K562 (cell line): Measurements from ENCODE around the gene NDUFB10. TPM values are rescaled to one million over a fixed set of nuclear protein-coding genes. Genes with fewer than 3 reads are reported as not detected.

Experiments used
- CHD4 ChIP-seq: fragments of 200-600 bp; sonication (generic); IDR thresholded peaks from 3 replicates; pipeline ENCODE4 v1.6.1; 2012; ENCODE audit warnings: low read depth, mild to moderate bottlenecking, mixed read lengths, low read length, inconsistent platforms; ENCODE audit not compliant: insufficient read depth, insufficient replicate concordance, poor library complexity, severe bottlenecking
- DACH1 ChIP-seq: fragments of 450-650 bp; IDR thresholded peaks from 2 replicates; pipeline ENCODE4 v1.6.1; 2018; ENCODE audit not compliant: partially characterized antibody
- DPF2 ChIP-seq: fragments of 450-650 bp; IDR thresholded peaks from 2 replicates; pipeline ENCODE4 v1.6.1; 2016
- EP400 ChIP-seq: fragments of 450-650 bp; IDR thresholded peaks from 2 replicates; pipeline ENCODE4 v1.6.1; 2017; ENCODE audit warnings: antibody characterized with exemption, mild to moderate bottlenecking, moderate library complexity
- ERF ChIP-seq: fragments of 450-650 bp; formaldehyde crosslinking; IDR thresholded peaks from 2 replicates; pipeline ENCODE4 v1.4.0; 2020; ENCODE audit warnings: mild to moderate bottlenecking, mixed read lengths
- FOSL1 ChIP-seq: fragments of 200-800 bp; sonication (Bioruptor generic); conservative IDR thresholded peaks from 2 replicates; pipeline ENCODE4 v1.6.1; 2016; ENCODE audit warnings: missing genetic modification characterization, missing compliant biosample characterization
- GMEB1 ChIP-seq: fragments of 250-450 bp; sonication (Bioruptor Pico); IDR thresholded peaks from 2 replicates; pipeline ENCODE4 v1.4.0; 2020; ENCODE audit warnings: mild to moderate bottlenecking
- ILK ChIP-seq: fragments of 450-650 bp; IDR thresholded peaks from 2 replicates; pipeline ENCODE4 v1.6.1; 2016; ENCODE audit warnings: missing genetic modification characterization, low read depth, mild to moderate bottlenecking, missing compliant biosample characterization, moderate library complexity, borderline replicate concordance
- JUN ChIP-seq, 2 experiments: sonication (generic) in 1 of 2; formaldehyde crosslinking in 1 of 2; IDR thresholded peaks; 2 replicates each; pipeline versions ENCODE4 v1.6.1 to v1.8.0; 2012 to 2022; ENCODE audit warnings: borderline replicate concordance in 2 of 2, mild to moderate bottlenecking in 2 of 2, improper control_type of control experiment in 1 of 2, low read depth in 1 of 2, low read length in 1 of 2, missing genetic modification reagents in 1 of 2
- JUND ChIP-seq, 2 experiments: IDR thresholded peaks; 2 replicates in 1 of 2; 3 replicates in 1 of 2; pipeline ENCODE4 v1.6.1; 2011; ENCODE audit warnings: borderline replicate concordance in 2 of 2, low read depth in 2 of 2, low read length in 2 of 2, improper control_type of control experiment in 1 of 2, missing biosample characterization in 1 of 2, missing genetic modification characterization in 1 of 2, missing genetic modification reagents in 1 of 2
- MCM2 ChIP-seq: fragments of 450-650 bp; IDR thresholded peaks from 2 replicates; pipeline ENCODE4 v1.6.1; 2017; ENCODE audit warnings: low read depth, mild to moderate bottlenecking
- MEF2D ChIP-seq: conservative IDR thresholded peaks from 2 replicates; pipeline ENCODE4 v1.6.1; 2016; ENCODE audit warnings: low read depth, missing genetic modification characterization, missing compliant biosample characterization
- TAF1 ChIP-seq: IDR thresholded peaks from 2 replicates; pipeline ENCODE4 v1.6.1; 2011; ENCODE audit warnings: mild to moderate bottlenecking, low read length, moderate library complexity; ENCODE audit not compliant: insufficient read depth, control insufficient read depth, severe bottlenecking; ENCODE audit errors: extremely low read depth
- TFAP4 ChIP-seq: sonication (generic); formaldehyde crosslinking; IDR thresholded peaks from 2 replicates; pipeline ENCODE4 v1.8.0; 2022; ENCODE audit warnings: missing genetic modification reagents, mild to moderate bottlenecking, moderate library complexity, borderline replicate concordance
- ZBTB1 ChIP-seq: sonication (generic); formaldehyde crosslinking; IDR thresholded peaks from 2 replicates; pipeline ENCODE4 v1.8.1; 2023; ENCODE audit warnings: missing genetic modification reagents, low read depth, mild to moderate bottlenecking, borderline replicate concordance
- ZFP91 ChIP-seq: sonication (generic); formaldehyde crosslinking; IDR thresholded peaks from 2 replicates; pipeline ENCODE4 v1.8.0; 2022; ENCODE audit warnings: mild to moderate bottlenecking, missing genetic modification reagents
- ZNF316 ChIP-seq: fragments of 450-650 bp; IDR thresholded peaks from 2 replicates; pipeline ENCODE4 v1.6.1; 2016
- ZNF551 ChIP-seq: fragments of 250-450 bp; sonication (Bioruptor Pico); IDR thresholded peaks from 2 replicates; pipeline ENCODE4 v1.5.0; 2021; ENCODE audit warnings: mild to moderate bottlenecking, moderate library complexity
- ZNF76 ChIP-seq: fragments of 250-450 bp; sonication (Bioruptor Pico); IDR thresholded peaks from 2 replicates; pipeline ENCODE4 v1.4.0; 2020; ENCODE audit warnings: mild to moderate bottlenecking, moderate library complexity, borderline replicate concordance
- ZNF77 ChIP-seq: fragments of 250-450 bp; sonication (Bioruptor Pico); IDR thresholded peaks from 2 replicates; pipeline ENCODE4 v1.5.0; 2020
- ZNF79 ChIP-seq: fragments of 250-450 bp; sonication (Bioruptor Pico); IDR thresholded peaks from 2 replicates; pipeline ENCODE4 v1.4.0; 2020; ENCODE audit warnings: low read depth, mild to moderate bottlenecking, moderate library complexity
- polyA plus RNA-seq, 8 experiments: library from polyadenylated mRNA; depleted of rRNA in 4 of 8; stranded (reverse) in 5 of 8; unstranded in 3 of 8; fragments of >200 nt; fragmentation: Nextera tagmentation in 2 of 8; fragmentation: Illumina TruSeq in 1 of 8; extraction: Ambion mirVana in 2 of 8; extraction: Trizol in 1 of 8; gene quantifications; 2 replicates each; pipeline versions ENCODE4 v1.2.1 to v1.2.3, GENCODE V29; 2011 to 2014; ENCODE audit warnings: inconsistent platforms in 1 of 8, missing spikeins in 1 of 8
- total RNA-seq, 7 experiments: library from RNA; depleted of rRNA in 6 of 7; stranded (reverse); fragments of >200 nt in 6 of 7; fragmentation: Illumina TruSeq in 2 of 7; extraction: Trizol in 2 of 7; gene quantifications; 2 replicates each; pipeline versions ENCODE4 v1.2.1 to v1.2.3, GENCODE V29; 2011 to 2021; ENCODE audit warnings: low replicate concordance in 1 of 7

Gene NDUFB10
- total and polyA plus RNA-seq, 9 of the 15 experiments (the other 6 are each of a cell fraction or from before 2014, with no cell fraction given) = 69.3 to 527 (median 161) TPM

GRCh38 chr16:1990351-1991134 lies 31.2 kb downstream of the NDUFB10 start (continued):
- TF ChIP-seq EP400 = no peak; the same call in 1 of the 2 replicates
- TF ChIP-seq DACH1 = no peak
- no peak for TF ChIP-seq GMEB1 (CRISPR knock-in tag)
- TF ChIP-seq ZNF551 (CRISPR knock-in tag) = no peak
- TF ChIP-seq MEF2D (tag) = no peak
- no peak for TF ChIP-seq ZNF77 (CRISPR knock-in tag)
- no peak for TF ChIP-seq ZNF79 (CRISPR knock-in tag)
- no peak for TF ChIP-seq ZFP91 (CRISPR knock-in tag)
- TF ChIP-seq TAF1 = no peak
- no peak for TF ChIP-seq MCM2
- TF ChIP-seq JUND (IDR thresholded peaks at IDR 0.05; ENCODE audit: borderline replicate concordance, low read depth, low read length) = peak; percentile 89
- TF ChIP-seq JUND (tag; IDR thresholded peaks at IDR 0.05; ENCODE audit: borderline replicate concordance, low read depth, low read length) = peak; percentile 75; the same call in 1 of the 3 replicates
- no peak for TF ChIP-seq ERF (CRISPR knock-in tag)
- TF ChIP-seq CHD4 = no peak
- TF ChIP-seq ILK (tag) = no peak
- TF ChIP-seq ZBTB1 (CRISPR knock-in tag) = 0 out of 2 replicates have a peak, but pooled peaks have one; percentile 49
- TF ChIP-seq ZNF316 = no peak
- TF ChIP-seq TFAP4 (CRISPR knock-in tag) = peak; percentile 80; the same call in 1 of the 2 replicates
- peak; percentile 35; the same call in 1 of the 2 replicates for TF ChIP-seq DPF2
- TF ChIP-seq JUN (IDR thresholded peaks at IDR 0.05; ENCODE audit: borderline replicate concordance, low read depth, low read length) = peak; percentile 77
- 0 out of 2 replicates have a peak, but pooled peaks have one; percentile 77 for TF ChIP-seq JUN (CRISPR knock-in tag; IDR thresholded peaks at IDR 0.05; ENCODE audit: borderline replicate concordance)
- TF ChIP-seq FOSL1 (tag) = no peak
- TF ChIP-seq ZNF76 = no peak
